ENCODE measurements around the gene DUSP15.
"Not testable (repeated sequence)": the region's sequence is repeated elsewhere in the genome, so short reads cannot be mapped to it uniquely, and the experiment has no call there.

The DUSP15 gene

DNA sequence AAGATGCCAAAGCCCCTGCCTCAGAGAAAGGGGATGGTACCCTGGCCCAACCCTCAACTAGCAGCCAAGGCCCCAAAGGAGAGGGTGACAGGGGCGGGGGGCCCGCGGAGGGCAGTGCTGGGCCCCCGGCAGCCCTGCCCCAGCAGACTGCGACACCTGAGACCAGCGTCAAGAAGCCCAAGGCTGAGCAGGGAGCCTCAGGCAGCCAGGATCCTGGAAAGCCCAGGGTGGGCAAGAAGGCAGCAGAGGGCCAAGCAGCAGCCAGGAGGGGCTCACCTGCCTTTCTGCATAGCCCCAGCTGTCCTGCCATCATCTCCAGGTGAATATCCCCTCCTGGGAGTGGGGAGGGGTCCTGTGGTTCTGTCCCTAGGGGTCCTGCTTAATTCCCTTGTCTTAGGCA is 50.1 kb downstream of the DUSP15 start:
- no peak for DNase-seq

DNA sequence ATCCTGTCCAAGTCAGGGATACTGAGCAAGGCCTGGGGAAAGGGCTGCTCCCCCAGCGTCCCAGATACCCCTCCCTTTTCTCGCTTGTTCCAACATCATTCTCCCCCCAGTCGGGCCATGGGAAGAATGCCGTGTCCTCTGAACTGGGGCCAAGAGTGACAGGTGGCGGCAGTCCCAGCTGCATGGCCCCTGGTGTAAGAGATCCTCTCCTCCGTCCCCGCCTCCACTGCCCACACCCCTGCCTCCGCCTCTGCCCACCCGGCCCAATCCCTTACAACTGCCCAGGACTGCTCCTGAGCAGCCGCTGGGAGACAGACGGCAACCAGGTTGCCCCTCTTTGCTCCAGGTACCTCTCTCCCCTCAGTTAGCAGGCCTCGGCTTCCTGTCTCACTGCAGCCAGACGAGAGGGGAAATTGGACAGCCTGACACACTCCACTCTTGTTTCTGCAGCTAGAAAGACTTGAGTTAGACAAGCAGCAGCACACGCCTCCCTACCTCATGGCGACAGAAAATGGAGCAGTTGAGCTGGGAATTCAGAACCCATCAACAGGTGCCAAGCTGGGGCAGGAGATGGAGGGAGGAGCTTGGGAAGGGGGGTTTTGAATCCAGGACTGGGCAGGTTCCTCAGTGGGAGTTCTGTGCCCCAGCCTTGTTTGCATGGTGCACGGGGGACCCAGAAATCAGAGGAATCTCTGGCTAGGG is 51.1 kb downstream of the DUSP15 start, which contains the start of gene MYLK2:
MYLK2 (plus strand) TSS at position 274 of the 702 bp plus-strand sequence; CDS start at position 499, 225 bp downstream.
- DNase-seq: no peak

DNA sequence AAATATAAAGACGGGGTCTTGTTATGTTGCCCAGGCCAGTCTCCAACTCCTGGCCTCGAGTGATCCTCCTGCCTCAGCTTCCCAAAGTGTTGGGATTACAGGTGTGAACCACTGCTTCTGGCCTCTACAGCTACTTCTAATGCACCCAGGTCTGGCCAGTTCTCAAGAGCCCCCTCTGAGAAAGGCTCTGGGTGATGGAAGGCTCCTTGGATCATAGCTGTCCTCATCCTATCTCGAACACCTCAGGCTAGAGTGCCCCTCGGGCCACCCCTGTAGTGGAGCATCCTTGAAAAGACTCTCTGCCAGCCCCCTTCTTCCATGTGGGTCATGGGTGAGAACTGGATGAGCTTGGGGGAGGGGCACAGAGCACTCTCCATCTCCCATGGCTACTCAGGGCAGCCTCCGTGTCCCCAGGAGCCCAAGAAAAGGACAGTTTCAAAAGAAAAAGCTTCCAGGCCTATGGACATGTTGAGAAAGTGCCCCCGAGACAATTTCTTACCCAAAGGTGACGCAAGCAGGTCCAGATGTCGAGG is 51.9 kb downstream of the DUSP15 start:
- DNase-seq: no peak

DNA sequence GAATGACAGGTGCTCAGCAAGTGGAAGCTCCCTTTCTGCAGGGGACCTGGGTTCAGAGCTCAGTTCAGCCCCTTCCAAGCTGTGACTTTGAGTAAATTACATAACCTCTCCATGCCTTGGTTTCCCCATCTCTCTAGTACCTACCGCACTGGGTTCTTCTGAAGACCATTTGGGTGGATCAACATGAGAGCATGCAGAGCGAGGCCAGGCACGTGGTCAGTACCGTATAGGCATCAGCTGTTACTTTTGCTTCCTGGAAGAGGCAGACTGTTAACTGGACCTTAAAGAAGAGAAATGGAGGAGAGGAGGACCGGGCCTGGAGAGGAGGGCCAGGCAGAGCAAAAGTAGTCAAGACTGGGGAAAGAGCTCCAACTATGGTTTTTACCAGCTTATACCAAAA is 52.9 kb downstream of the DUSP15 start:
- DNase-seq: no peak

DNA sequence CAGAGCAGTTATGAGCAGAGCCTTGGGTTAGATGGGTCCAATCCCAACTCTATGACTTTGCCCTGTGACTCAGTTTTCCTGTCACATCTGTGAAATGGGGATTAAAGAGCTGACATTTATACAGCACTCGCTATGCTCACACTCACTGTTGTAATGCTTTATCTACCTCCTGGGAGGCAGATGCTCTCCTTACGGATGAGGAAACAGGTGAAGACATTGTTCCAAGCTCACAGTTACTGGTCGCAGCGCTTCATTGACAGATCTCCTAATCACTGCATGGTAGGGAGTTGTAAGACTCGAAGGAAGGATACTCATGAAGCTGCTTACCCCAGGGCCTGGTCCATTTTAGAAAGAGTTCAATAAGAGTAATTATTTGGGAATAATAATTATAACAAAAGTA is 54.1 kb downstream of the DUSP15 start:
- no peak for DNase-seq

DNA sequence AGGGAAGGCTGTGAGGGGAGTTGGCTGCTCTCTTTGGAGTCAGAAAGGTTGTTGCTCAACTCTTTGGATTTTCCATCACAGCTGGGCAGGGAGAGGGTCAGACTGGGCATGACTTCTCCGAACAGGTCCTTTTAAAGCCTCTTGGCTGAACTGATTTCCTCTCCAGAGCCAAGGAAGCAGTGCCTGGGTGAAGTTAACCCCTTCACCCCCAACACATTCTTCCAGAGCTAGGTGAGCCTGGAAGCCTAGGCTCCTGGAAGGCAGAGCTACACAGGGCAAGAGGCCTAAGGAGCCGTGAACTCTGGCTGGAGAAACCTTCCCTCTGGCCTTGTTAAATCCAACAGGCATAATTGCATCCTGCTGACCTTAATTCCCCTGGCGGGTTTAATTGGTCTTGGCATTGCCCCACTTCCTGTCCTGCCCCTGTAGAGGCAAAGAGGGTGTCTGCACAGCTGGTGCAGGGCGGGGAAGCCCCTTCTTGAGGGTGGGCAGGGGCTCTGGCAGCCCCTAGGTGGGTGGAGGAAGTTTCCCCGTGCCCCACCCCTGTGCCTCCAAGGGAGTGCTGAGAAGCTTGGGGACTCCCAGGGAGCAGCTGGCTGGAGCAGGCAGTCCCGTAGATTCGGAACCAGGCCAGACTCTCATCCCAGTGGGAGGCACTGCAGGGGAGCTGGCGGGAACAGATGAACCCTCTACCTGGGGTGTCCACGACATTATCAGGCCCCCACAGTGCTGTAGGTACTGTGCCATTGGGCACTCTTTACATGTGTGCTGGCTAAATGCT is 54.7 kb downstream of the DUSP15 start:
- no peak for DNase-seq

DNA sequence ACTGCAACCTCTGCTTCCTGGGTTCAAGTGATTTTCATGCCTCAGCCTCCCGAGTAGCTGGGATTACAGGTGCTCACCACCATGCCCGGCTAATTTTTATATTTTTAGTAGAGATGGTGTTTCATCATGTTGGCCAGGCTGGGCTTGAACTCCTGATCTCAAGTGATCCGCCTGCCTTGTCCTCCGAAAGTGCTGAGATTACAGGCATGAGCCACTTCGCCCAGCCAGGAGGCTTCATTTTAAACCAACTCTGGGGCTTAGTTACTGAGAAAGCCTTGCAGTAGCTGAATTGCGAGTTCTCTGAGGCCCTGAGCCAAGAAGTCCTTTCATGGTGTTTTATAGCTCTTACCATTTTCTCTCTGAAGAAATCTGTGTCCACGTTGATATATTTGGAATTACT is 56.2 kb downstream of the DUSP15 start:
- DNase-seq: not testable (repeated sequence)

DNA sequence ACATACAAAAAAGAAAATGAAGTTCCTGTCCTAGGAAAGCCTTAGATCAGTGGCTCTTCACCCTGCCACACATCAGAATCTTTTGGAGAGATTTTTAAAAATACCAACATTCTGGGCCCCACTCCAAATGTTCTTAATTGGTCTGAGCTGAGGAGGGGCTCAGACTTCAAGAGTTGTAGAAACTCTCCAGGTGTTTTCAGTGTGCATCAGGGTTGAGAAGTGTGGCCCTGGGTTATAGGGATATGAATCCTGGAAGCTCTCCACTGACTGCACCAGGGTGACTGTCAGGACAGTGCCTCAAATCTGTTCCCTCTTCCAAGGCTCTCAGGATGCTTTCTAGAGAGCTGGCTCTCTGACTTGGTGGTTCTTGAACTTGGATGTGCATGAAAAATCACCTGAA is 56.7 kb downstream of the DUSP15 start:
- no peak for DNase-seq

DNA sequence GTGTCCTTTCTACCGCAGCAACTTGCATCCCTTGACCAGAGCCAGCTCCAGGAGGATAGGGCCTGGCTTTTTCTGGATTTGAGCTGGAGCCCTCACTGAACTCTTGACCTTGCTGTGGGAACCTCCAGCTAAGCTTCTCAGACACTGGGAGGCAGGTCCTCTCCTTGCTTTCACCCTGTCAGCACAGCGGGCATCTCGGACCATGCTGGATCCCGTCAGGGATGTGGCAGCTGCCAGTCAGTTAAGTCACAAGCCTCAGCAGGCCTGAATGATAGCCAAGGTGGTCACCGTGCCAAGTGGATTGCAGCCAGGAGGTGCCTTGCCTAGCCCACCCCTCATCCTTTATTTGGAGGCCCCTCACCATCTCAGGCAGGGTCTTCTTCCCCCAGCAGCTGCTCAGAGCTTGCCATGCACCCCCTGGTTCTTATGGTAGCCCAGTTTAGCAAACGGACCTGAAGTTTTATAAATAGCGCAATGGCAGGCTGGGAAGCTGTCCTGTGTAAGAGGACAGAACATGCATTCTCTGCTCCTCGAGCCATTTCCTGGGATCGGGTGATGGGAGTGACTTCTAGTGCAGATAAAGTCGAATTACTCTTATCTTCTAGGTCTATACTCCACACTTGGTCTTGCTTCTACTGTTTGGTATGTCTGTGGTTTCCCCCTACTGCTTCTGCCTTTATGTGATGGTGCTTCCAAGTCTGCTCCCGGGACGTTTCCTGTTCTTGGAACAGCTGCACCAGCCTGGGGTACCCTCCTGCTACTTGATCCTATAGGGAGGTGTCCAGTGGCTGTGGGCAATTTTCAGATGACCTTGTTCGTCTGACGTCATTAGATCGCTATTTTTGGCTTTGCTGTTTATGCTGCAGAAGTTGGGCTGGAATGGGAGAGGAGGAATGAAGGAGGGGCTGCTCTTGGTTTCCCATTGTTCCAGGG is 58.3 kb downstream of the DUSP15 start:
- no peak for DNase-seq

DNA sequence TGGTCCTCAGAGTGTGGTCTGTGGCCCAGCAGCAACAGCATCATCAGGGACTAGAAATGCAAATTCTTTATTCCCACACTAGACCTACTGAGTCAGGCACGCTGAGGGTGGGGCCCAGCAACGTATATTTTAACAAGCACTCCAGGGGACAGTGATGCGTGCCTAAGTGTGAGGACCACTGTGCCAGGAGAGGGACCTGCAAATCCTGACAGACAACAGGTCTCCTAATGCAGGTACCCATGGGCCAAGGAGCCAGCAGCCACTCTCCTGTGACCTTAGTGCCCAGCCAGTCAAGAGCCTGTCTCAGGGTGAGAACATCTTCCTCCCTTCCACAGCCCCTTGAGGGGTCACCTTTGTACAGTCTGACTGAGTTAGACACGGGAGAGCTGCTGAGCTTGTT is 59.1 kb downstream of the DUSP15 start:
- no peak for DNase-seq

All from activated effector memory CD4-positive, alpha-beta T cell treated with Interleukin-2 at 50 U/mL for 16 hours (primary cell).